SH-SY5Y (cell line): Measurements from ENCODE around the gene YRDC.

ENCODE experiments used
- GATA2 ChIP-seq: IDR thresholded peaks from 2 replicates; pipeline ENCODE4 v1.6.1; 2011; ENCODE audit warnings: mild to moderate bottlenecking, low read depth, low read length
- GATA3 ChIP-seq: IDR thresholded peaks from 2 replicates; pipeline ENCODE4 v1.6.1; 2011; ENCODE audit warnings: low read depth, mild to moderate bottlenecking, low read length, moderate library complexity

GRCh38 chr1:37792943-37793686 is 14.9 kb downstream of the YRDC start:
- no peak for TF ChIP-seq GATA2
- no peak for TF ChIP-seq GATA3
